Stimulated activated CD4-positive, alpha-beta T cell treated with anti-CD3 and anti-CD28 coated beads, Interleukin-4, amount 100 ng/mL, for 1 hour (primary cell): ENCODE results near the gene RASEF.
A peak's percentile ranks its signal among the peaks of the same experiment; 100 is the strongest.
"Not testable (repeated sequence)": the region's sequence is repeated elsewhere in the genome, so short reads cannot be mapped to it uniquely, and the experiment has no call there.

ENCODE experiments used
- DNase-seq: peaks from one replicate; pipeline ENCODE4 v3.0.0-alpha.2; 2020

RASEF gene

GRCh38 chr9:82969291-82969690 is 93.7 kb downstream of the RASEF start:
- DNase-seq, result no peak

- no peak for DNase-seq
Observed at GRCh38 chr9:82968816-82969215, 94.1 kb downstream of the RASEF start.

DNA sequence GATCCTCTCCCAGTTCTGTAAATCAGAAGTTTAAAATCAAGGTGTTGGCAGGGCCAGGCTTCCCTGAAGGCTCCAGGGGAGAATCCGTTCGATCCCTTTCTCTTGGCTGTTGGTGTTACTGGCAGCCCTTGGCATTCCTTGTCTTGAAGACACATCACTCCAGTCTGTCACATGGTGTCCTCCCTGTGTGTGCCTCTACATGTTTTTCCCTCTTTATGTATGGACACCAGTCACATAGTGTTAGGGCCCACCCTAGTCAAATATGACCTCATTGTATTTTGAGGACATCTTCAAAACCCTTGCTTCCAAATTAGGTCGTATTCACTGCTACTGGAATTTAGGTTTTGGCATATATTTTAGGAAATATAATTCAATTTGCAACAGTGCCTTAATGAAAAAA is 94.6 kb downstream of the RASEF start:
- DNase-seq, result no peak

DNA sequence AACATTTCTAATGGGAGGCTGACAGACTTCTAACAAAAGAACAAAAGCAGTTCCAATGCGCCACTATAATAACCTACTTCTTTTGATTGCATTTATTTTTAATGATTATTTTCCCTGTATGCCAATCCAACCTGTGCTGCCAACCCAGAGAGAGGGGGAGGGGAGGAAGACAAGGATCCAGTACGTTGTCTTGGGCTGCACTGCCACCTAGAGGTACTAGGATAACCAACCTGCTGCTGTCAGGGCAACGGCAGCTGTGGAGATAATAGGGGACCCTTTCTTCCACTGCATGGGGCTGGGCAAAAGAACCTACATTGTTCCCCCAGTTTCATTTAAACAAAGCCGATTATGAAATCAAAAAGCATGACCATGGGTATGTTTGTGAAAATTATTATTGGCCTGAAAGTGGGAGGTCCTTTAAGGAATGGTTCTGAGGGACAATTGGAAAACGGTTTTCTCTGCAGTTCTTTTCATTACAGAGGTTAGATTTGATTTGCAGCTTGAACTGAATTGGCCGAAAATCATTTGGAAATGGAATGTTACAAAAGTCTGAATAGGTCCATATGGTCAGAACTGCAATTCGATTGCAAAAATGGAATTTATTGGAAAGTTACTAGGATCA is 101.3 kb downstream of the RASEF start:
- DNase-seq, result peak; percentile 20

DNA sequence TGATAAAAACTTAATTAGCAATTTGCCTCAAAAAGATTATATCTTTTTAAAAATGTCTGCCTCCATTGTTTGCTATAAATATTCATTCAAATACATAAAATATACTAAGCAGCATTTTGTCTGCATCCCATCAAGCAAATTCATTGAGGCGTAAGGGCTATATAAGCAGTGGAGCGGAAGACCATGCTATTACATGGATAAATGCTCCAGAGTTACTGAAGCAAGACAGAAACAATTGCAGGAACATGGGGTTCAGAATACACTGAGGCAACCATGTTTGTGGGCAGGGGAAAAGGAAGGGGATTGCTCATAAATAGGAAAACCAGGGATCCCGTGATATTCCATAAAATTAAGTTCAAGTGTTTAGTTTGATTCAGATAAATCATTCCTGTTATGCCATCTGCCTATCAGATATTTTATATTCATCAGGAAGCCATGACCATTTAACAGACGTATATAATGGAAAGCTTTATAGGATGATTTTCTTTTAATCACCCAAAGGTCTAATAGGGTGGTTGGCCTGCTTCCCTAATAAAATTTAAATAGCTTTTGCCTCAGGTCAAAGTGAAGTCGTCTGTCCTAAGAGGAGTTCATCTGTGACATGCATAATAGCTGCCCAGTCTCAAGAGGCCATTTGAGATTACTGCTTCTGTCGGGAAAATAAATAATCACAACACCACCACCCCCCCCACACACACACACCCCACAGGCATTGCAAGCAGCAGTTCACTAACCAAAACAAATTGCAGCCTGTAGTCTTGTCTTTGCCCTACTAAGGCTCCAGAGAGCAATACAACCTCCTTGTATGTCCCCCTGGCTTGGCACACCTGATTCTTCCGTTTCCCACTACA is 105.2 kb downstream of the RASEF start:
- no peak for DNase-seq

- DNase-seq, result no peak
Observed at GRCh38 chr9:82949203-82949602, 113.7 kb downstream of the RASEF start.

- no peak for DNase-seq
Observed at GRCh38 chr9:82940376-82940775, 122.6 kb downstream of the RASEF start.

DNA sequence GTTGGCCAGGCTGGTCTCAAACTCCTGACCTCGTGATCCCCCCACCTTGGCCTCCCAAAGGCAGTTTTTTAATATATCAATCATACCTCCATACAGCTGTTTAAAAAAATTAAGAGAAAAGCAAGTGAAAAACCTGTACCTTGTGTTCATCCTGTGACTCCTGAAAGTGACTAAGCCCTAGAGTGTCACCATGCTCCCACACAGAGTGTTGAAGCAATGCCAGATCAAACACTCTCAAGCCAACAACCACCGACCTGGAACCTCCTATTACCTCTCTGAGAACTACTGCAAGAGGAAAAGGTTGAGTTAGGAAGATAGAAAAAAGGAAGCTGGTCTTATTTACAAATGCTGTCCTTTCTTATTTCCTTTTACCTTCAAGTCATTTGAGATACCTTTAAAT is 123.5 kb downstream of the RASEF start:
- no peak for DNase-seq

DNA sequence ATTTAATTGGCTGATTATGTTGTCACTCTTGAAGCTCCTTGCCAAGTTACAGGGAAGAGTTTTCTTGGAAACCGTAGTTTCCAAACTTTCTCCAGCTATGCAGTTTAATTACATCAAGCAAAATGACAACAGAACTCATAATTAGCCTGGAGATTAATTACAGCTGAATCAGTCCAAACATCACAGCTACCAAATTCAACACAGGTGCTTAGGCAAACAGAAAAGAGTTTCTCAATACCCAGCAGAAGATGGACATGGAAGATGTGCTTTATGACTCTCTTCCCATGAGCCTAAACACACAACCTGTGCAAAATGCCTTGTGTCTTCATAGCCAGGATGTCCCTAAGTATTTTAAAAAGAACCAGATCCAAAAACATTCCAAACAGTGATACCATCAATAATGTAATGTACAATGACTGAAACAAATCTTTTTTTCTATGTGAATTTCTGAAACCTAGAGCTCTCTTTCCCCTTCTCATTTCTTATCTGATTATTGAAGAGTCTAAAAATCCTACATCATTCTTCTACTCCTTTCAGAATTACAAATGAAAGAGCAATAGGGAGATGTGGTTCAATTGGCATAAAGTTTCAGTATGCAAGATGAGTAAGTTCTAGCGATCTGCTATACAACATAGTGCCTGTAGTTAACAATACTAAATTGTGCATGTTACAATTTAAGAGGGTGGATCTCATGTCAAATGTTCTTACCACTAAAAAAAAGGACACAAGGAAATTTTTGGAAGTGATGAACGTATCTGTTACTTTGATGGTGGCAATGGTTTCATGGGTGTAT is 124.3 kb downstream of the RASEF start:
- DNase-seq, result no peak

DNA sequence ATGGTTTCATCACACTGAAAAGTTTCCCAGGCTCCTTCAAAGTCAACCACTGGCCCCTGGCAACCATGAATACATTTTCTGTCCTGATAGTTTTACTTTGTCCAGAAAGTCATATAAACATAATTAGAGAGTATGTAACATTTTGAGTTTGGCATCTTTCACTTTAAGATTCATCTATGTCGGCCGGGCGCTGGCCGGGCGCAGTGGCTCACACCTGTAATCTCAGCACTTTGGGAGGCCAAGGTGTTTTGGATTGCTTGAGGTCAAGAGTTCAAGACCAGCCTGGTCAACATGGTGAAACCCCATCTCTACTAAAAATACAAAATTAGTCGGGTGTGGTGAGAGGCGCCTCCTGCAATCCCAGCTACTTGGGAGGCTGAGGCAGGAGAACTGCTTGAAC is 126.4 kb downstream of the RASEF start:
- not testable (repeated sequence) for DNase-seq

DNA sequence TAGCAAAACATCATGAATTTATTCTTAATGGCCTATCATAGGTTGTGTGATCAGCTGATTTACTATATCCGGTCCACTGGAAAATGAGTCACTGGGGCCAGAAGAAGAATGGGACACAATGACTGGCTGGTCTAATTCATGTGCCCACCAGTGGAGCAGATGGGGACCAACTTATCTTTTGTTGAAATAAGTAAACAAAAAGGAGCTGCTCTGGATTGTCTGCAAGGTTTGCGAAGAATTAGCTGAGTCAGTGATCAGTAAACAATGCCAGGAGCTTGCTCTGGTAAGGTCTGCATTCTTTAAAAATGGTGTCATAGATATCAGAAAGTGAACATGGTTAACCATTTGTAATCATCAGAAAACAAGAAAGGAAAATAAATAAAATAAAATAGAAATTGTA is 128.0 kb downstream of the RASEF start:
- DNase-seq, result no peak

DNA sequence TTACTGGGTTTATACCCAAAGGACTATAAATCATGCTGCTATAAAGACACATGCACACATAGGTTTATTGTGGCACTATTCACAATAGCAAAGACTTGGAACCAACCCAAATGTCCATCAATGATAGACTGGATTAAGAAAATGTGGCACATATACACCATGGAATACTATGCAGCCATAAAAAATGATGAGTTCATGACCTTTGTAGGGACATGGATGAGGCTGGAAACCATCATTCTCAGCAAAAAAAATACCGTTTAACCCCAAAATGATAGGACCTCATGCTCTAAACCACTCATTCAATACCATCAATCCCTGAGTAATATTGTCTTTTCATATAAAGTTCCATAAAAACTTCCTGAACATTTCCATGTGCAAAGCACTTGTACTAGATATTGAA is 128.9 kb downstream of the RASEF start:
- not testable (repeated sequence) for DNase-seq

GRCh38 chr9:82930116-82930515 is 132.8 kb downstream of the RASEF start:
- no peak for DNase-seq
